Endothelial cell (in vitro differentiated cells): ENCODE data around the gene CMTM8. TPM values are rescaled to one million over a fixed set of nuclear protein-coding genes. Genes with fewer than 3 reads are reported as not detected.

ENCODE experiments used
- DNase-seq: peaks from one replicate; pipeline ENCODE4 v3.0.0; 2021; ENCODE audit warnings: low spot score
- H3K27ac Mint-ChIP-seq: one replicate; pipeline ENCODE4 v1.8.0; 2021; ENCODE audit warnings: mixed read lengths, inconsistent platforms; ENCODE audit not compliant: unreplicated experiment
- H3K27me3 Mint-ChIP-seq: one replicate; pipeline ENCODE4 v1.8.0; 2021; ENCODE audit warnings: mild to moderate bottlenecking, moderate library complexity, mixed read lengths, inconsistent platforms; ENCODE audit not compliant: unreplicated experiment
- H3K36me3 Mint-ChIP-seq: one replicate; pipeline ENCODE4 v1.8.0; 2021; ENCODE audit warnings: mild to moderate bottlenecking, low read depth, mixed read lengths, inconsistent platforms; ENCODE audit not compliant: unreplicated experiment
- H3K4me1 Mint-ChIP-seq: one replicate; pipeline ENCODE4 v1.8.0; 2021; ENCODE audit warnings: mild to moderate bottlenecking, mixed read lengths, inconsistent platforms; ENCODE audit not compliant: unreplicated experiment
- H3K4me3 Mint-ChIP-seq: one replicate; pipeline ENCODE4 v1.8.0; 2021; ENCODE audit warnings: mild to moderate bottlenecking, mixed read lengths, inconsistent platforms; ENCODE audit not compliant: unreplicated experiment
- H3K9me3 Mint-ChIP-seq: one replicate; pipeline ENCODE4 v1.8.0; 2021; ENCODE audit warnings: mixed read lengths, inconsistent platforms; ENCODE audit not compliant: unreplicated experiment
- CTCF ChIP-seq: fragments of 200-600 bp; sonication (generic); IDR thresholded peaks from one replicate; pipeline ENCODE4 v1.5.0; 2021; ENCODE audit warnings: antibody characterized with exemption; ENCODE audit not compliant: unreplicated experiment
- total RNA-seq: library from RNA; stranded (reverse); fragmentation: NEBNext Ultra II Directional; extraction: Animal tissue kit (Norgen Biotek cat#: 25700); gene quantifications from one replicate; pipeline ENCODE4 v1.2.1, GENCODE V29; 2021; ENCODE audit not compliant: unreplicated experiment

Gene CMTM8
- total RNA-seq, 1 donor from 2014 or later, result 16.2 TPM

DNA sequence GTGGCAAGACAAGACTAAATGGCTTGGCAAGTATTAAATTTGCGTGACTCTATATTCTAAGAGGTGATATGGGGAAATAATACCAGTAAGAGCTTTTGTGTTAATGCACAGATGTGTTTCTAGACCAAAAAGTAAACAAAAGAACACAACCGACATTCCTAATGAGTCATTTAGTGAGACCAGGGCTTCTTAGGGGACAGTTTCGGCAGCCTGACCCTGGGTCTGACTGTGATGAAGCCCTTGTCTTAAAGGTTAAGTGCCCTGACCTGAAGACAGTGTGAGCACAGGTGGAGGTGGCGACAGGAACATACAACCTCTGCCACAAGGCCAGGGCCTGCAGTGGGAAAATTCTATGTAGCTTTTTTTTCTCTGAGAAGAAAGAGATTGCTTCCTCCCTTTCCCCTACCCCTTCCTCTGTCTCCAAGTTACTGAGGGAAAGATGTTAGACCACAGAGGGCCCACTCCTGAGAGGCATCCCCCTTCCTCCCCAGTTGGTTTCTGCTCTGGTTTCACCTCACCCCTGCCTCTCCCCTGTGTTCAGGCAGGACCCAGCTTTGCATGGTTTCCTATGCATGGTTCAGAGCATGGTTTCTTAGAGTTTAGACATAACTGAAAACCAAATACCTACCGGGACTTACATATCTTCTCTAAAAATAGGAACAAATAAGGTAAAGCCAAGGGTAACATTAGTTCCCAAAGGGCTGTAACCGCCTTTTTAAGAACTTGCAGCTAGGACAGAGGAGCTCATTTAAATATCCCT, 128.3 kb downstream of the CMTM8 start:
- Mint-ChIP-seq H3K27me3 (peaks cover 6% of the 10 kb centered on the region), H3K36me3 (peaks cover 8% of the 10 kb centered on the region), H3K9me3 (no peaks in the 10 kb centered on the region), H3K4me3 (no peak overlapping the region), H3K4me1 (peaks cover 18% of the 10 kb centered on the region), H3K27ac (no peak overlapping the region)
- DNase-seq, result no peak
- TF ChIP-seq CTCF, result no peak

- no peak overlapping the region for H3K27ac Mint-ChIP-seq
- no peak for DNase-seq
- no peaks in the 10 kb centered on the region for H3K9me3 Mint-ChIP-seq
- peaks cover 7% of the 10 kb centered on the region for H3K36me3 Mint-ChIP-seq
- peaks cover 6% of the 10 kb centered on the region for H3K27me3 Mint-ChIP-seq
- H3K4me3 Mint-ChIP-seq, result no peak overlapping the region
- TF ChIP-seq CTCF, result no peak
- H3K4me1 Mint-ChIP-seq, result peaks cover 18% of the 10 kb centered on the region
These were observed 129.0 kb downstream of the CMTM8 start for GRCh38 chr3:32367442-32367841.

DNA sequence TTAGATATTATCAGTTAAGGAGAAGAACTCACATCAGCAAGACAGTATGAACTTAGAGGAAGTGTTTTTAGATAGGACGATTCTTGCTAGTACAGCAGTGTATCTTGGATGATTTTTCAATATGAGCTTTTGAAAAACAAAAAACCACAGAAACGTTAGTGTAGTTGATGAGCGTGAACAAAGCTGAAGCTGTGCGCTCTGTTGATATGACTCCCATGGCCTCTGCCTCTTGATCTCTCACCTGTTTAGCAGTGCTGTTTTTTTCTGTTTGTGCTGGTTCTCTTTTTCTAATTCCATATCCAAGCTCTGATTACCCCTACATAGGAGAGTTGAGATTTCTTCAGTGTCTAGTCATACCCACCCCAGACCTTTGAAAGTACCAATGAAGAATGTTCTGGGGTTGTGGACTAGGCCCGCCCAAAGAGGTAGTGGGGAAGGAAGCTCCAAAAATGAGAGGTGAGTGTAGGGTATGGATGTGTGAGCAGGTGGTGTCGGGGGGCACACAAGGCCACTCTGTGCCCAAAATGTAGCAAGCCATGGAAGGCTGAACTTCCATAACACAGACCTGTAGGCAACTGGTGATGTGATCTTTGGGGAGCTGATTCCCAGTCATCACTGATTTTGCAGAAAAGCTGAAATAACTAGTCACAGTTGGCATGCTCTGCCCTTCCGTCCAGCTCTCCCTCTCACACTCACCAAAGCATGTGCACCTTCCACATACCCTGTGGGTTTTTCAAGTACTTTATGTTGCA, 133.2 kb downstream of the CMTM8 start:
- no peak for DNase-seq
- H3K27ac Mint-ChIP-seq, result no peak overlapping the region
- TF ChIP-seq CTCF, result no peak
- peaks cover 1% of the 10 kb centered on the region for H3K36me3 Mint-ChIP-seq
- no peaks in the 10 kb centered on the region for H3K9me3 Mint-ChIP-seq
- H3K4me1 Mint-ChIP-seq, result peaks cover 8% of the 10 kb centered on the region
- no peak overlapping the region for H3K4me3 Mint-ChIP-seq
- H3K27me3 Mint-ChIP-seq, result peaks cover 4% of the 10 kb centered on the region

- H3K4me3 Mint-ChIP-seq, result no peak overlapping the region
- peaks cover 4% of the 10 kb centered on the region for H3K4me1 Mint-ChIP-seq
- TF ChIP-seq CTCF, result no peak
- peaks cover 3% of the 10 kb centered on the region for H3K36me3 Mint-ChIP-seq
- DNase-seq, result no peak
- H3K27ac Mint-ChIP-seq, result no peak overlapping the region
- no peaks in the 10 kb centered on the region for H3K9me3 Mint-ChIP-seq
- H3K27me3 Mint-ChIP-seq, result peaks cover under 1% of the 10 kb centered on the region
These were observed 133.7 kb downstream of the CMTM8 start for GRCh38 chr3:32372213-32372490.

GRCh38 chr3:32373276-32373675, 134.8 kb downstream of the CMTM8 start:
- H3K27me3 Mint-ChIP-seq, result no peaks in the 10 kb centered on the region
- H3K4me1 Mint-ChIP-seq, result no peaks in the 10 kb centered on the region
- H3K9me3 Mint-ChIP-seq, result no peaks in the 10 kb centered on the region
- H3K36me3 Mint-ChIP-seq, result peaks cover 3% of the 10 kb centered on the region
- no peak for TF ChIP-seq CTCF
- no peak overlapping the region for H3K4me3 Mint-ChIP-seq
- DNase-seq, result no peak
- H3K27ac Mint-ChIP-seq, result no peak overlapping the region
